H1 (cell line): ENCODE data around the gene POLR2I. TPM values are rescaled to one million over a fixed set of nuclear protein-coding genes. Genes with fewer than 3 reads are reported as not detected.

ENCODE experiments used
- CTCF ChIA-PET: fragments of 300-600 bp; sonication (Branson Sonifier 250); formaldehyde crosslinking; loops from one replicate; lab custom pipeline; 2021; ENCODE audit not compliant: partially characterized antibody; lab: Charles Lee
- POLR2A ChIA-PET: fragments of 300-600 bp; sonication (Branson Sonifier 250); formaldehyde crosslinking; loops from one replicate; lab custom pipeline; 2021; ENCODE audit warnings: inconsistent platforms; ENCODE audit not compliant: partially characterized antibody; lab: Charles Lee
- DNase-seq, 2 experiments: peaks; one replicate each; pipeline versions ENCODE4 v3.0.0 to v3.0.0-alpha.2; 2010 to 2022; ENCODE audit warnings: low spot score in 2 of 2, low read depth in 1 of 2, mixed read lengths in 1 of 2
- FAIRE-seq: peaks from 2 replicates; lab custom pipeline; 2011; peaks lifted over from hg19 to GRCh38; lab: Jason Lieb, UNC
- H2AFZ ChIP-seq: 2 replicates; pipeline ENCODE4 v1.8.1; 2012; ENCODE audit warnings: low read length, inconsistent platforms
- H2AK5ac ChIP-seq: 2 replicates; pipeline ENCODE4 v1.6.1; 2013; ENCODE audit warnings: low read depth, low read length
- H2BK120ac ChIP-seq: replicated peaks from 2 replicates; pipeline ENCODE3; 2013; ENCODE audit warnings: low read depth, low read length, inconsistent platforms
- H2BK12ac ChIP-seq: 2 replicates; pipeline ENCODE4 v1.6.1; 2013; ENCODE audit warnings: low read depth, low read length
- H2BK15ac ChIP-seq: 2 replicates; pipeline ENCODE4 v1.6.1; 2013; ENCODE audit warnings: low read length
- H2BK20ac ChIP-seq: 2 replicates; pipeline ENCODE4 v1.6.1; 2013; ENCODE audit warnings: low read length
- H2BK5ac ChIP-seq: 2 replicates; pipeline ENCODE4 v1.6.1; 2013; ENCODE audit warnings: low read depth, low read length
- H3K14ac ChIP-seq: 2 replicates; pipeline ENCODE4 v1.6.1; 2013; ENCODE audit warnings: inconsistent platforms; ENCODE audit not compliant: insufficient read length
- H3K18ac ChIP-seq: 2 replicates; pipeline ENCODE4 v1.6.1; 2013; ENCODE audit warnings: low read length; ENCODE audit errors: extremely low read depth
- H3K23ac ChIP-seq: 2 replicates; pipeline ENCODE4 v1.6.1; 2013; ENCODE audit warnings: inconsistent platforms; ENCODE audit not compliant: insufficient read length
- H3K23me2 ChIP-seq: 2 replicates; pipeline ENCODE4 v1.6.1; 2013; ENCODE audit warnings: low read depth, low read length
- H3K27ac ChIP-seq: 2 replicates; pipeline ENCODE4 v1.6.1; 2011; ENCODE audit warnings: low read depth, low read length, inconsistent platforms
- H3K27me3 ChIP-seq, 4 experiments: replicated peaks in 1 of 4; 1 replicate in 1 of 4; 2 replicates in 3 of 4; pipeline versions ENCODE4 v1.6.1 to v1.8.1; 2011 to 2013; ENCODE audit warnings: low read length in 3 of 4, mild to moderate bottlenecking in 3 of 4, inconsistent platforms in 2 of 4, mixed read lengths in 2 of 4, moderate library complexity in 1 of 4; ENCODE audit not compliant: control insufficient read depth in 3 of 4, insufficient read depth in 3 of 4; ENCODE audit errors: extremely low read depth in 1 of 4
- H3K36me3 ChIP-seq, 4 experiments: 2 replicates each; pipeline versions ENCODE4 v1.6.1 to v1.8.1; 2011 to 2013; ENCODE audit warnings: mild to moderate bottlenecking in 4 of 4, low read length in 3 of 4, moderate library complexity in 2 of 4, control low read depth in 1 of 4, inconsistent platforms in 1 of 4; ENCODE audit not compliant: insufficient read depth in 4 of 4, control insufficient read depth in 2 of 4
- H3K4ac ChIP-seq: replicated peaks from 2 replicates; pipeline ENCODE3; 2013; ENCODE audit warnings: low read length, low read depth, mixed read lengths, inconsistent platforms; ENCODE audit not compliant: insufficient read length
- H3K4me1 ChIP-seq, 4 experiments: replicated peaks in 1 of 4; 1 replicate in 1 of 4; 2 replicates in 3 of 4; pipeline versions ENCODE4 v1.6.1 to v1.8.1; 2011 to 2013; ENCODE audit warnings: low read length in 3 of 4, inconsistent platforms in 2 of 4, mixed read lengths in 1 of 4; ENCODE audit not compliant: insufficient read depth in 4 of 4, control insufficient read depth in 3 of 4
- H3K4me2 ChIP-seq, 2 experiments: 2 replicates each; pipeline versions ENCODE4 v1.6.1 to v1.8.1; 2011 to 2013; ENCODE audit warnings: low read depth in 2 of 2, low read length in 2 of 2, control low read depth in 1 of 2, inconsistent platforms in 1 of 2, mild to moderate bottlenecking in 1 of 2; ENCODE audit not compliant: insufficient read depth in 1 of 2
- H3K4me3 ChIP-seq, 4 experiments: fragments of 200-600, 300-600 bp in 1 of 4; sonication (generic), shearing (Covaris generic), sonication (Bioruptor Twin) in 1 of 4; 2 replicates each; pipeline versions ENCODE4 v1.5.1 to v1.8.1; 2011 to 2016; ENCODE audit warnings: low read length in 4 of 4, low read depth in 3 of 4, control low read depth in 2 of 4, inconsistent platforms in 2 of 4, mild to moderate bottlenecking in 2 of 4, mixed read lengths in 1 of 4, moderate library complexity in 1 of 4; ENCODE audit not compliant: insufficient read depth in 2 of 4; ENCODE audit errors: extremely low read depth in 1 of 4
- H3K56ac ChIP-seq: replicated peaks from 2 replicates; pipeline ENCODE3; 2013; ENCODE audit warnings: low read depth, mild to moderate bottlenecking, mixed read lengths, low read length, inconsistent platforms; ENCODE audit not compliant: insufficient read length
- H3K79me1 ChIP-seq: 2 replicates; pipeline ENCODE4 v1.6.1; 2013; ENCODE audit warnings: low read depth, low read length, control low read depth
- H3K79me2 ChIP-seq, 2 experiments: 2 replicates each; pipeline versions ENCODE4 v1.6.1 to v1.8.1; 2012 to 2013; ENCODE audit warnings: low read length in 2 of 2, mild to moderate bottlenecking in 2 of 2, inconsistent platforms in 1 of 2; ENCODE audit not compliant: insufficient read depth in 2 of 2, control insufficient read depth in 1 of 2
- H3K9ac ChIP-seq, 4 experiments: replicated peaks in 1 of 4; 1 replicate in 1 of 4; 2 replicates in 3 of 4; pipeline versions ENCODE4 v1.6.1 to v1.8.1; 2011 to 2013; ENCODE audit warnings: low read depth in 3 of 4, low read length in 3 of 4, control low read depth in 2 of 4, mild to moderate bottlenecking in 2 of 4, moderate library complexity in 2 of 4, inconsistent platforms in 1 of 4; ENCODE audit errors: extremely low read depth in 1 of 4
- H3K9me3 ChIP-seq, 2 experiments: 2 replicates each; pipeline versions ENCODE4 v1.6.1 to v1.8.1; 2012 to 2013; ENCODE audit warnings: mild to moderate bottlenecking in 2 of 2, moderate library complexity in 2 of 2, control low read depth in 1 of 2, inconsistent platforms in 1 of 2, low read depth in 1 of 2, low read length in 1 of 2, mixed read lengths in 1 of 2; ENCODE audit not compliant: insufficient read depth in 2 of 2
- H4K20me1 ChIP-seq, 2 experiments: replicated peaks in 1 of 2; 2 replicates each; pipeline versions ENCODE3 to v1.8.1; 2011 to 2013; ENCODE audit warnings: inconsistent platforms in 2 of 2, low read length in 2 of 2, mild to moderate bottlenecking in 1 of 2; ENCODE audit not compliant: insufficient read depth in 2 of 2, control insufficient read depth in 1 of 2
- H4K5ac ChIP-seq: 2 replicates; pipeline ENCODE4 v1.6.1; 2013; ENCODE audit warnings: low read length, low read depth, mixed read lengths, inconsistent platforms; ENCODE audit not compliant: insufficient read length
- H4K8ac ChIP-seq: 2 replicates; pipeline ENCODE4 v1.8.0; 2013; ENCODE audit warnings: mild to moderate bottlenecking, moderate library complexity, low read length, inconsistent platforms; ENCODE audit not compliant: insufficient read depth; ENCODE audit errors: extremely low read depth
- H4K91ac ChIP-seq: replicated peaks from 2 replicates; pipeline ENCODE3; 2013; ENCODE audit warnings: low read length, mixed read lengths, inconsistent platforms; ENCODE audit not compliant: insufficient read length
- CHD2 ChIP-seq: IDR thresholded peaks from 2 replicates; pipeline ENCODE4 v1.6.1; 2012; ENCODE audit warnings: low read length, improper control_type of control experiment
- GABPA ChIP-seq: IDR thresholded peaks from 2 replicates; pipeline ENCODE4 v1.6.1; 2011; ENCODE audit warnings: mild to moderate bottlenecking, low read length, moderate library complexity, borderline replicate concordance; ENCODE audit not compliant: insufficient read depth
- HDAC6 ChIP-seq: IDR thresholded peaks from one replicate; pipeline ENCODE4 v1.7.1; 2012; ENCODE audit warnings: low read depth, mild to moderate bottlenecking, inconsistent platforms, low read length, moderate library complexity
- TAF1 ChIP-seq: IDR thresholded peaks from 2 replicates; pipeline ENCODE4 v1.6.1; 2011; ENCODE audit warnings: mild to moderate bottlenecking, low read depth, low read length
- WGBS, 2 experiments: shearing (Covaris generic) in 1 of 2; methylation state at CpG; one replicate each; pipeline versions ENCODE4 v1.1.6 to v1.1.7; 2013 to 2015; ENCODE audit warnings: low lambda C conversion rate in 2 of 2, mixed read lengths in 2 of 2, inconsistent platforms in 1 of 2, low coverage in 1 of 2, missing lambda C conversion rate in 1 of 2; ENCODE audit not compliant: insufficient replicate concordance in 2 of 2, insufficient coverage in 1 of 2, insufficient read length in 1 of 2; ENCODE audit errors: extremely low coverage in 1 of 2, missing lambda C conversion rate in 1 of 2; 5-methylcytosine and 5-hydroxymethylcytosine counted together
- polyA plus RNA-seq, 7 experiments: library from polyadenylated mRNA; depleted of rRNA in 3 of 7; stranded (reverse) in 5 of 7; unstranded in 2 of 7; fragments of >200 nt in 5 of 7; fragments of 200-250 nt in 2 of 7; gene quantifications; 1 replicate in 5 of 7; 2 replicates in 1 of 7; 4 replicates in 1 of 7; pipeline versions ENCODE4 v1.2.1 to v1.2.3, GENCODE V29; 2011 to 2013; ENCODE audit warnings: missing spikeins in 2 of 7, mixed read lengths in 2 of 7
- total RNA-seq: library from RNA; stranded (reverse); fragmentation: NEBNext Ultra II Directional; extraction: Animal tissue kit (Norgen Biotek cat#: 25700); gene quantifications from 2 replicates; pipeline ENCODE4 v1.2.1, GENCODE V29; 2021

POLR2I gene
- total and polyA plus RNA-seq, 2 of the 8 experiments (the other 6 are each of a cell fraction or from before 2014, with no cell fraction given): 143 to 150 TPM

GRCh38 chr19:36103842-36104552 lies 10.7 kb downstream of the POLR2I start:
- WGBS, 2 experiments: 93% methylated on average over 11 of the region's 12 CpGs; no CpG with 5 or more reads in 1 of the 2 experiments
- H3K79me1 ChIP-seq: no peaks in the 10 kb centered on the region
- no peak overlapping the region for H3K4ac ChIP-seq
- POLR2A ChIA-PET: interaction anchor here (0.6 to 4.4 kb wide), 8 partner anchors 7 to 50 kb away, joined by 3 to 18 read pairs (median 4); partner anchors contain the start of genes OVOL3, POLR2I, TBCB and THAP8
- no peaks in the 10 kb centered on the region for H3K9me3 ChIP-seq
- H2AK5ac ChIP-seq: no peak overlapping the region
- H3K4me1 ChIP-seq: peaks cover 0 to 6% (median under 1%) of the 10 kb centered on the region in 4 experiments; a peak in 3 of 7 replicates
- H4K20me1 ChIP-seq: peaks cover 0 to 3% of the 10 kb centered on the region in 2 experiments
- no peak overlapping the region for H3K4me3 ChIP-seq
- H3K27ac ChIP-seq: no peak overlapping the region
- no peak overlapping the region for H3K23ac ChIP-seq
- H2BK5ac ChIP-seq: no peak overlapping the region
- H3K79me2 ChIP-seq: no peaks in the 10 kb centered on the region
- H3K14ac ChIP-seq: no peak overlapping the region
- H3K9ac ChIP-seq: no peak overlapping the region
- no peaks in the 10 kb centered on the region for H3K27me3 ChIP-seq
- no peak overlapping the region for H3K18ac ChIP-seq
- no peaks in the 10 kb centered on the region for H3K23me2 ChIP-seq
- DNase-seq (no peak), FAIRE-seq (no peak)
- H4K91ac ChIP-seq: no peak overlapping the region
- no peak overlapping the region for H2BK15ac ChIP-seq
- H2BK120ac ChIP-seq: no peak overlapping the region
- no peak overlapping the region for H2BK20ac ChIP-seq
- no peak overlapping the region for H4K5ac ChIP-seq
- CTCF ChIA-PET: interaction anchor here (1.0 kb wide), 1 partner anchor 38 kb away, joined by 3 read pairs; no protein-coding TSS in a partner anchor
- H3K56ac ChIP-seq: no peak overlapping the region
- H3K36me3 ChIP-seq: peaks cover 13 to 57% (median 45%) of the 10 kb centered on the region in 4 experiments
- H2AFZ ChIP-seq: no peak overlapping the region
- H3K4me2 ChIP-seq: no peak overlapping the region
- no peak overlapping the region for H2BK12ac ChIP-seq
- H4K8ac ChIP-seq: no peak overlapping the region
- TF ChIP-seq CHD2: no peak
- no peak for TF ChIP-seq GABPA
- no peak for TF ChIP-seq HDAC6
- no peak for TF ChIP-seq TAF1
